Measurements from ENCODE around the gene MACROD2.

The MACROD2 gene

DNA sequence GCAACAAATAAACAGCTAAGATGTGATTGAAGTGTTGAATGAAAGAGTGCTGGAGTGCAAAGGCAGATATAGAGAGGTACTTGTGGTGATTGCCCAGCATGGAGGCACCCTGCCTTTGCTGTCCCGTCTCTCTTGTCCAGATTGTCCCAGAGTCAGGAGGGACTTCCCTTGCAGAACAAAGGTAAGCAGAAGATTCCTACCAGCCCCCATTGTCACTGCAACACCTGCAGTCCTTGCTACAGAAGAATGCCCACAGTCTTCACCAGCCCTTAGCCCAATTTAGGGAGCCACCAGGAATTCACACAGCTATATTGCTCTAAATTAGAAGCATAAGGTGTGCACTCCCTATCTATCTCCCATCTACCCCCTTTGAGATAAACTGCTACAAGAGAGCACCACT, 2086.1 kb downstream of the MACROD2 start:
- DNase-seq = no peak

DNA sequence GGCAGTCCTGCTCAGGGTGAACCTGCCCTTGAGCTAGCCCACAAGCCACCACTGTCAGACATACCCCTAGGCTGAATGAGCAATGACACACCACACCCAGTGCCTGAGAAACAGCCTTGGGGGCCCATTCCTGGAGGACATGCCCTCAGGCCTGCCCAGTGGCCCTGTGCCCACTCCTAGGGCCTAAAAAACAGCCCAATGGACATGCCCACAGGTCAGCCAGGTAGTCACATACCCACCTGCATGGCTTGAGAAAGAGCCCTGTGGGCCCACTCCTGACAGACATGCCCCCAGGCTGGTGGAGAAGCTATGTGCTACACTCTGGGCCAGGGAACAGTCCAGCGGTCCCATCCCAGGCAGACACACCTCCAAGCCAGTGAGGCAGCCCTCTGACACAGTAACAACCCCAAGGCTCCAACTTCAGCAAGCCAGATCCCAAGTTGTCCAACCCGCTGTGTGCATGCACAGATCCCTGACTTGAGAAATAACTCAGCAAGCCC, 2086.8 kb downstream of the MACROD2 start:
- DNase-seq = no peak

DNA sequence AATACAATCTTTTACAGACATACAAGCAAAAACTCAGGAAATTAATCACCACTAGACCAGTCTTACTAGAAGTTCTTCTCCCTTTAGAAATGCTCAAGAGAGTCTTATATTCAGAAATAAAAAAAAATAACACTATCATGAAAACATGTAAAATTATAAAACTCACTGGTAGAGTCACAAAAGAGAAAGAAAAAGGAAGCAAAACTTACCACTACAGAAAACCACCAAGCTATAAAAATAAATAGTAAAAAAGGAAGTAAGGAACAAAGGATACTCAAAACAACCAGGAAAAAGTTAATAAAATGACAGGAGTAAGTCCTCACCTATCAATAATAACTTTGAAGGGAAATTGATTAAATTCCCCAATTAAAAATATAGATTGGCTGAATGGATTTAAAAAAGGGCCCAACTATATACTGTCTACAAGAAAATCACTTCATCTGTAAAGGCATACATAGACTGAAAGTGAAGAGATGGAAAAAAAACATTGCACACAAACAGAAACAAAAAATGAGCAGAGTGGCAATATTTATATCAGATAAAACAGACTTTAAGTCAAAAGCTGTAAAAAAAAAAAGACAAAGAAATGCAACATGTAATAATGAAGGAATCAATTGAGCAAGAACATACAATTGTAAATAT, 2088.4 kb downstream of the MACROD2 start:
- DNase-seq = no peak

DNA sequence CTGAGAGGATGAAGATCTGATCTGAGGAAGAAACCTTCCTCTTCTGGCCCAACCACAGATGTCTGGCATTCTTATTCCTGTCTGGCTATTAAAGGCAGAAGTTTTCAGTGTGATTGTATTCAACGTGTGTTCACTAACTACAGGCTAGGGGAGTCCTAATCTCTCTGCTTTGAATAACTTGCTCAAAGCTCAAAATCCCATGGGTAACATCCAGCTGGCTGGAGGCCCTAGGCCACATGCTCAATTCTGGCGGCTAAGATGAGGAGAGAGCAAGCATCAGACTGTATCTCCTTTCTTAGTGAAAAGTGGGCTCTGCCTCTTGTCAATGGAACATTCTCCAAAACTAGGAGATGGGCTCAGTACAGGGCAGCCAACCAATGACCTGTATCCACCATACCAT, 2099.9 kb downstream of the MACROD2 start:
- no peak for DNase-seq

DNA sequence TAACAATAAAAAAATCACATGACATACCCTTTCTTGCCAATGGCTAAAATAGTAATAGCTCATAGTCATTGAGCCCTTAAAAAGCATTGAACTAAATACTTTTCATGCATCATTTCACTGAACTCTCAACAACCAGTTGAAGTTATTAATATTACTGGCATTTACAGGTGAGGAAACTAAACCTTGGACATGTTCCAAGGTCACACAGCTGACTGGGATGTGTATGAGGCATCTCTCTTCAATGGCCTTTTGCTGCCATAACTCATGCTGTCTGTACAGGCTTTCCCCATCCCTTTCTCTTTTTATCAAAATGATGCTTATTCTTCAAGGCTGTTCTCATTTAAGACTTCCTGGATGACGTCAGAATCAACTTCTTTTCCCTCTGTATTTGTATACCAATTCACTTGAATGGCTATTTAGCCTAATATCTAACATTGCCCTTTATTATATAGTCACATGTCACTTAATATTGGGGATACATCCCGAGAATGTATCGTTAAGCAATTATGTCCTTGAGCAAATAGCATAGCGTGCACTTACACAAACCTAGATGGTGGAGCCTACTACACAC, 2101.5 kb downstream of the MACROD2 start:
- no peak for DNase-seq

DNA sequence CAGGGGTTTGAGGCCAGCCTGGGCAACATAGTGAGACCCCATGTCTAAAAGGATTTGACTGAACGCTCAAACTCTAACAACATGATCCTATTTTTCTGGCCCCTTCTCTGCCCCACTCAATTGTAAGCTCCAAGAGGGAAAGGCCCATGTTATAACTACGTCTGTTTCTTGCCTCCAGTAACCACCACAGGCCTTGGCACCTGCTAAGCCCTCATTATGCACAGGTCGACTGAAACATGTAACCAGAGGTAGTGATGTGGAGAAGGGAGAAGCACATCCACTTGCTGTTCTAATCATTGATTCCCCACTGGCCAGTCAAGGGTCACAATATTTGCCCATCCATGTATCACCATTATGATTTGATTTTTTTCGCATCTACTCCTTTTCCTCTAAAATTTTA, 2102.5 kb downstream of the MACROD2 start:
- DNase-seq = no peak

DNA sequence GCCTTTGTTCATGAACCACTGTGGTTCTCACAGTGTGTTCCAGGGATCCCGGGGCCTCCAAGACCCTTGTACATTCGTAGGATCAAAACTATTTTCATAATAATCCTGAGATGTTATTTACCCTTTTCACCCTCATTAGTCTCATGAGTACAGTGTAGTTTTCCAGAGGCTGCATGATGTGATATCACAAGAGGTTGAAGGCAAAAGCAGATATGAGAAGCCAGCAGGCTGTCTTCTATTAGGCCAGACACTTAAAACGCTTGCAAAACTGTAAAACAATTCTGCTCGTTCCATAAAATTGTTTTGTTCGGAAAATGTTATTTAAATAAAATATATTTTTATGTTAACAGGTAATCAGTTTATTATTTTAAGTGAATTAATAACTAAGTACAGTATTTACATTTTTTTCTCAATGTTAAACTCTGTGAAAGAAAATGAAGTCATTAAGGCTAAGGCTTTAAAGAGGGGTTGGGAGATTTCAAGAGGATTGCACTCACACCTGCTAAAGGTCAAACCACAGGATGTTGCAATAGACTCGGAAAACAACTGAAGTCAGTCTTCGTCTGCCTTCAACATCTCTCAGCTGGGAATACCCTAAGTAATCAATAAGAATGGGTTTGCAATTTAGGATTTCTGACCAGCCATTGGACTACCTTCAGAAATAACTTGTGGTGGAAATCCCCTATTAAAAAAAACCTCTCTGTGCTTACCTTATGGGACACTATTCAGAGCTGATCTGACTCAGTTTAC, 2103.7 kb downstream of the MACROD2 start:
- no peak for DNase-seq

DNA sequence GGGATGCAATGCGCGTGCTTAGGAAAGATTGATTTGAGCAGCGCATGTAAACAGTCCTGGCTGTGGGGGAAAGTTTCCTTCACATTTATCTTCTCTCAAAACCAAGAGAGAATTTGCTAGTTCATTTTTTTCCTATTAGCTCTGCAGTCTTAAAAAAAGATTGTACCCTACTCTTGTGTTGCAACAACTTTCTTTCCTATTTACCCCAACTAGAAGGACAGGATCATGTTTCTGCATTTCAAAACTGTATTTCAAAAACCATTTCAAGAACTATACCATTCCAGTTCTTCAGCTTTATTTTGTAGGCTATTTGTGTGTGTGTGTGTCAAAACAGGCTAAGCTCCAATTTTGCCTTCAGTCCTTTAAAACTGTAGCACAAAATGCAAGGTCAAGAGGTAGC, 2104.8 kb downstream of the MACROD2 start:
- no peak for DNase-seq

DNA sequence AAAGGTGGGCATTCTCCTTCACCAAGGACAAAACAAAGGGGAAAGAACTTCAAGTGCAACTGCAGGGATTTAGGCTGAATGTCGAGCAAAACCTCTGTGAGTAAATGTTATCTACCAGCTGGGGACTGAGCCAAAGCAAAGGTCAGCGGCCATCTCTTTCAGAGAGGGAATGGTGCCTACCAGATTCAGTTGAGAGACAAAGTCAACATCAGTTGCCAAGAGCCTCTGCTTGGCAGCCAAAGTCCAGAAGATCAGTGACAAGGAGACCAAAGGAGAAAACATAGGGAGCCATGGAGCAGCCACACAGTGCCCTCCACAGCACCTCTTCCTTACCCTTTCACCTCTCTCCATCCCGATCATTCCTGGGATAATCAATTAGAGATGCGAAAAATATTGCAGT, 2105.5 kb downstream of the MACROD2 start:
- no peak for DNase-seq

Data from activated naive CD4-positive, alpha-beta T cell (primary cell).